Measurements from ENCODE around the gene NOL11.

DNA sequence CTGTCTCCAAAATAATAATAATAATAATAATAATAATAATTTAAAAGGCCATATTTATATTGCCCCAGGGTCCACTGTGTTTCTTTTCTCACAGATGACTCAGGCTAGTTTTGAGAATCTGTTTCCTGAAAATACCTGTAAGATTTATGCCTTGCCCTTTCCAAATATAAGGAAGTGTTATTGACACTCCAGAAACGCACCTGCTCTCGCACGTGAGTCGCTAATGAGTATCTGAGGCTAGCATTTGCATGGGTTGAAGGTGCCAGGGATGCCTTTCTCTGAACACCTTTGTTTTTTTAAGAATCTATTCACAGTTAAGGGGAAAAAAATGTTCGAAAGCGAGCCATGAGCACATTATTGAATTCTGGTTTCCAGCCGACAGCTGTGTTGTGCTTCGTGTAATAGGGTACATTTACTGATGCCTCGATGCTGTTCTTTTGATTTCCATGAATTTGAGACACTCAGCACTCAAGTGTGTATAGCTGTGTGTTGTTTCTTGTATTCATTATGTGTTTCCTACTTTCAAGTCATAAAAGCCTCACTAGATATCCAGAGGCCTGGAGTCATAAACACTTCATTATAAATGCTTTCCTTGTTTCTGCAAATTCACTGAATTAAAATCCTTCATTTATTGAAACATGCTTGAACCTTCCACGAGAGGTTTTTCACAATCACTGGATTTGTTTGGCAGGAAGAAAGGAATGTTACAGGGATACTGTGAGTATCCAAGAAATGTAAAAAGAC, 45.0 kb upstream of the NOL11 start:
- TF ChIP-seq NFYB (CRISPR knock-in tag; conservative IDR thresholded peaks at IDR 0.05; ENCODE audit: low read depth), result no peak
- TF ChIP-seq, protein P1, sequence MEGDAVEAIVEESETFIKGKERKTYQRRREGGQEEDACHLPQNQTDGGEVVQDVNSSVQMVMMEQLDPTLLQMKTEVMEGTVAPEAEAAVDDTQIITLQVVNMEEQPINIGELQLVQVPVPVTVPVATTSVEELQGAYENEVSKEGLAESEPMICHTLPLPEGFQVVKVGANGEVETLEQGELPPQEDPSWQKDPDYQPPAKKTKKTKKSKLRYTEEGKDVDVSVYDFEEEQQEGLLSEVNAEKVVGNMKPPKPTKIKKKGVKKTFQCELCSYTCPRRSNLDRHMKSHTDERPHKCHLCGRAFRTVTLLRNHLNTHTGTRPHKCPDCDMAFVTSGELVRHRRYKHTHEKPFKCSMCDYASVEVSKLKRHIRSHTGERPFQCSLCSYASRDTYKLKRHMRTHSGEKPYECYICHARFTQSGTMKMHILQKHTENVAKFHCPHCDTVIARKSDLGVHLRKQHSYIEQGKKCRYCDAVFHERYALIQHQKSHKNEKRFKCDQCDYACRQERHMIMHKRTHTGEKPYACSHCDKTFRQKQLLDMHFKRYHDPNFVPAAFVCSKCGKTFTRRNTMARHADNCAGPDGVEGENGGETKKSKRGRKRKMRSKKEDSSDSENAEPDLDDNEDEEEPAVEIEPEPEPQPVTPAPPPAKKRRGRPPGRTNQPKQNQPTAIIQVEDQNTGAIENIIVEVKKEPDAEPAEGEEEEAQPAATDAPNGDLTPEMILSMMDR (IDR thresholded peaks at IDR 0.05), result no peak

Measured in WTC11 (cell line).